ENCODE measurements around the gene RYR3.

- no peak for TF ChIP-seq EZH2phosphoT487 (conservative IDR thresholded peaks at IDR 0.05; ENCODE audit: low read length)
- no peak for TF ChIP-seq CTCF (IDR thresholded peaks at IDR 0.05; ENCODE audit: insufficient read depth, low read length, poor library complexity, severe bottlenecking)
Observed at GRCh38 chr15:33664947-33665346, 354.2 kb downstream of the RYR3 start.

Data from SU-DHL-6 (cell line).